Bronchial epithelial cell (primary cell): ENCODE data around the gene PEX14. TPM values are rescaled to one million over a fixed set of nuclear protein-coding genes. Genes with fewer than 3 reads are reported as not detected.
"Not testable (repeated sequence)": the region's sequence is repeated elsewhere in the genome, so short reads cannot be mapped to it uniquely, and the experiment has no call there.

Experiments used
- DNase-seq: peaks from one replicate; pipeline ENCODE4 v3.0.0-alpha.2; 2010; ENCODE audit warnings: low read depth
- FAIRE-seq: peaks from 2 replicates; lab custom pipeline; 2011; peaks lifted over from hg19 to GRCh38; lab: Jason Lieb, UNC
- H3K27me3 ChIP-seq: 2 replicates; pipeline ENCODE4 v1.5.1; 2011; ENCODE audit warnings: low read length; ENCODE audit not compliant: control insufficient read depth, insufficient read depth
- H3K36me3 ChIP-seq: 2 replicates; pipeline ENCODE4 v1.5.1; 2011; ENCODE audit warnings: low read length; ENCODE audit not compliant: control insufficient read depth, insufficient read depth
- H3K4me3 ChIP-seq: 2 replicates; pipeline ENCODE4 v1.5.1; 2011; ENCODE audit warnings: mild to moderate bottlenecking, low read depth, low read length, control low read depth
- total RNA-seq: library from RNA; depleted of rRNA; stranded (reverse); fragments of >200 nt; gene quantifications from 2 replicates; pipeline ENCODE4 v1.2.1, GENCODE V29; 2014
- TF ChIP-seq, protein P1 (sequence below): IDR thresholded peaks from 2 replicates; pipeline ENCODE4 v1.5.1; 2011; ENCODE audit warnings: mild to moderate bottlenecking, moderate library complexity, low read length, control low read depth, inconsistent platforms; ENCODE audit not compliant: insufficient read depth, severe bottlenecking

Gene PEX14
- total RNA-seq, 1 donor from 2014 or later, result 8.7 TPM

DNA sequence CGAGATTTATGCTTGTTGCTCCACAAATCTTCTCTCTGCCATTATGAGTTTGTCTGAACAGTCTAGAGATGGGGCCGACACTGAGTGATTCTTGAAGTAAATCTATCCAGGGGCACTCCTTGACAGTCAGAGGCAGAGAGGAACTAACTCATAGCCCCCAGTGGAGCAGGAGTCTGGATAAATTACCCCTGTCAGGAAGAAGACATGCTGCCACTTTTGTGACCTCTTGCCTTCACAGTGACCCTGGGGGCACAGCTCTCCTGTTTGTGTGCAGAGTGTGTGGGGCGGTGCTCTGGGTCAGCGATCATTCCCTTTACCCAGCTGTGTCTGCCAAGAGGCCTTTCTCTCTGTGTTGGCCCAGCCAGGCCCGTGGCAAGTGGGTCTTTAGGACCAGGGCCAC, 29.5 kb downstream of the PEX14 start:
- peaks cover 2% of the 10 kb centered on the region for H3K36me3 ChIP-seq
- no peak for DNase-seq
- FAIRE-seq, result no peak
- TF ChIP-seq, protein P1, sequence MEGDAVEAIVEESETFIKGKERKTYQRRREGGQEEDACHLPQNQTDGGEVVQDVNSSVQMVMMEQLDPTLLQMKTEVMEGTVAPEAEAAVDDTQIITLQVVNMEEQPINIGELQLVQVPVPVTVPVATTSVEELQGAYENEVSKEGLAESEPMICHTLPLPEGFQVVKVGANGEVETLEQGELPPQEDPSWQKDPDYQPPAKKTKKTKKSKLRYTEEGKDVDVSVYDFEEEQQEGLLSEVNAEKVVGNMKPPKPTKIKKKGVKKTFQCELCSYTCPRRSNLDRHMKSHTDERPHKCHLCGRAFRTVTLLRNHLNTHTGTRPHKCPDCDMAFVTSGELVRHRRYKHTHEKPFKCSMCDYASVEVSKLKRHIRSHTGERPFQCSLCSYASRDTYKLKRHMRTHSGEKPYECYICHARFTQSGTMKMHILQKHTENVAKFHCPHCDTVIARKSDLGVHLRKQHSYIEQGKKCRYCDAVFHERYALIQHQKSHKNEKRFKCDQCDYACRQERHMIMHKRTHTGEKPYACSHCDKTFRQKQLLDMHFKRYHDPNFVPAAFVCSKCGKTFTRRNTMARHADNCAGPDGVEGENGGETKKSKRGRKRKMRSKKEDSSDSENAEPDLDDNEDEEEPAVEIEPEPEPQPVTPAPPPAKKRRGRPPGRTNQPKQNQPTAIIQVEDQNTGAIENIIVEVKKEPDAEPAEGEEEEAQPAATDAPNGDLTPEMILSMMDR, result no peak
- no peak overlapping the region for H3K4me3 ChIP-seq
- no peaks in the 10 kb centered on the region for H3K27me3 ChIP-seq

DNA sequence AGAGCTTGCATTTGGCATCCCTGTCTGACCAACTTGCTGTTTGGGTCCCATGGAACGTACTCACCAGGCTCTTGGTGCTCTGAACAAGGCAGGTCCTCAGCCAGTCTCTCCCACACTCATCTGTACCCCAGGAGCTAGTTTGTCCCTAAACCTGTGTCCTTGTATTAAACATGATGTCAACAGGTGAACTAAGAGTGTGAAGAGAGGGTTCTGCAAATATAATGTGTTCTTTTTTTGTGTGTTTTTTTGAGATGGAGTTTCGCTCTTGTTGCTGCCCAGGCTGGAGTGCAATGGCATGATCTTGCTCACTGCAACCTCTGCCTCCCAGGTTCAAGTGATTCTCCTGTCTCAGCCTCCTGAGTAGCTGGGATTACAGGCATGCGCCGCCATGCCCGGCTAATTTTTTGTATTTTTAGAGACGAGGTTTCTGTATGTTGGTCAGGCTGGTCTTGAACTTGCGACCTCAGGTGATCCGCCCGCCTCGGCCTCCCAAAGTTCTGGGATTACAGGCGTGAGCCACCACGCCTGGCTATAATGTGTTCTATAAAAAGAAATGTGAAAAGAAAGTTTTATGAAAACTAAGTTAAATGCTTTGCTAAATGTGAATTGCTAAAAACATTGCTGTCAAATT, 31.4 kb downstream of the PEX14 start:
- FAIRE-seq, H3K4me3 ChIP-seq, H3K36me3 ChIP-seq, DNase-seq, H3K27me3 ChIP-seq: not testable (repeated sequence)

DNA sequence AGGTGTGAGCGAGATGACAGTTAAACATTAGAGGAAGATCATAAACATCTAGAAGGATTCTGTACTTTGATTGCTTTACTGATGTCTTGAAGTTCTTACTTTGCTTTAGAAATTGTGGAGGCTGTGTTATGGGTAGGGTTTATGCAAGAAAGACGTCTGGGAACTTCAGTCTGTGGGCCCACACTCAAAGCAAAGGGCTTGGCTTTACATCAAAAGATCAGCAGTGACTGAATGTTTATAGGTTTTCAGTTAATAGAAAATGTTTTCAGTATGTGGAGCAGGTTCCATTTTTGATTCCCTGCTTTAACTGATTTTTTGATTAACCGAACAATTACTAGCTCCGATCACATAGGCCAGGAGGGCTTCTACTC, 31.9 kb downstream of the PEX14 start:
- H3K4me3 ChIP-seq, result no peak overlapping the region
- TF ChIP-seq, protein P1, result no peak
- DNase-seq, result no peak
- no peak for FAIRE-seq
- no peaks in the 10 kb centered on the region for H3K27me3 ChIP-seq
- peaks cover 2% of the 10 kb centered on the region for H3K36me3 ChIP-seq

DNA sequence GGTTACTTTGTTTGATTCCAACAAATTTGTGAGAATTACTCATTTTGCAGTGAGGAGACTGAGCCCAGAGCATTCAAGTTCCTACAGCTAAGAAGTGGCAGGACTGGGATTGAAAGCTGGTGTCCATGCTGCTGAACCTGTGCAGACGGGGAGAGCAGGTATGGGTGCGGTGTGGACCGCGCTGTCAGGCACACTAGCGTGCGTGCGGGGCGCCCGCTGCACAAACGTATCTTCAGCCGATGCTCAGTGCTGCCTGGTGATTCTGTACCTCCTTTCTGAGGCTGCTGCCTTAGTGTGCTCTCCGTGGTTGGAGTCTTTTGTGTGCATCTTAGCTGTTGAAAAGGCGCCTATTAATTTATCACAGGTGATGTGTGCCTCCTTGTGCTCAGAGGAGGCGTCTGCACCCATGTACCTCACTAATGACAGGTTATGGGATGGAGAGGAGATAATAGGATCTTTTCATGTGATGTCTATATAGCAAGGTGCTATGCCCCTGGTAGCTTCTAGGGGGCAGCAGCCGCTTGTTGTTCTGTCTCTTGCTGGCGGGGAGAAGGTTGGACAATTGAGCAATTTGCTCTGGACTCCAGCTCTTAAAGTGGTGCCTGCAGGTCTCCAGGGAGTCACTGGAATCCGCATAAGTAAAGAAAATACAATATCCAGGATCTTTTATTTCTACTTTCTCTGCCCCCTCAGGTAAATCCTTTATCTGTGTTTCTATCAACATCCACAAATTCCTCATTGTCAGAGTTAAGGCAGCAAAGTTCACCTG, 32.5 kb downstream of the PEX14 start:
- no peak overlapping the region for H3K4me3 ChIP-seq
- FAIRE-seq (no peak), DNase-seq (peak; percentile 72)
- no peaks in the 10 kb centered on the region for H3K27me3 ChIP-seq
- H3K36me3 ChIP-seq, result peaks cover 2% of the 10 kb centered on the region
- TF ChIP-seq, protein P1, result peak; percentile 91

DNA sequence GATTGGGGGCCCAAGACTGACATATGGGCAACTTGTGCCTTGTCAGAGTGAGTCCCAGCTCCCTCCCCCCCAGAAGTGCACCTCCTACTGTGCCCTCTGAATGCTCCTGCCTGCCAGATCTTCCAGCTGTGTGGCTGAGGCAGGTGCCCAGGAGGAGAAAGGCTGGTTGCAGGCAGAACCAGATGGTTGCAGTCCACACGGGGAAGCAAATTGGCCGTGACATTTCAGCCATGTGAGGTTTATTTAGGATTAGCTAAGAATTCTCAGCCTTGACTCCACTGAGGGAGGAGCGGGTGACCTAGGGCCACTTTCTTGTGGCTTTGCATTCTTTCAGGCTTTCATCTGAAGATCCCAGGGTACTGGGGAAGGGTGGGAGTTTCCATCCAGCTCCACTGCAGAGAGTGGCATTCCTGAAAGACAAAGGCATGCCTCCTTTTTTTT, 33.8 kb downstream of the PEX14 start:
- FAIRE-seq, result no peak
- Histone ChIP-seq H3K4me3 (no peak overlapping the region), H3K36me3 (peaks cover 2% of the 10 kb centered on the region), H3K27me3 (no peaks in the 10 kb centered on the region)
- DNase-seq, result no peak
- TF ChIP-seq, protein P1, result no peak

DNA sequence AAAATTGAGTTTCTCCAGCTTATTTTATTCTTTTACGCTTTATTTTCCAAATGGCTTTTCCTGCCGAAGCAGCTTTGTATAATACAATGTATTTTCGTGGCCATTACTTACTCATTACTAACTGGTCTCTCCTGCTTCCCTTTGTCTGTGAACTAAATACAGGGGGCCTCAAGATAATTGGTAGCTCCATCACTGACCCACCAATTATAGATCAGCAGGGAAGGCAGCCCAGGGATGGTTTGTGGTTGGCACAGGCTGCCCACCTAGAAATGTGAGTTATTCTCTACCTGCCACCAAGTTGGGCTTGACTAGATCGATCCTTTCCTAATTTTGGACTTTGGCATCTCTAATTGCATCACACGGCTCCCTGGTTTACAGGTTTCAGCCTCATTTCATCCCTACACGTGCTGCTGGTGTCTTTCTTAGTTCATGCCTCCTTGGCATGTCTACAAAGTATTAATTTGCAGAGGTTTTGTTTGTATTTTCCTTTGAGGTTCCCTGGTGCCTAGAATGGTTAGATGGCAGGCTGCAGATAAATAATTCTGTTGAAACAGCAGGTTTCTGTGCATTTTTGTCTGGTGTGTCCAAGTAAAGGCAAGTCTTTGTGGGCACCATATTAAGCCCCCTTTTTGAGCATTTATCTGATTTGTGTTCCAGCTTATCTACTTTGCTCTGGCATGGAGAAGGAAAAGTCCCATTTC, 35.2 kb downstream of the PEX14 start:
- H3K36me3 ChIP-seq, result peaks cover 2% of the 10 kb centered on the region
- H3K4me3 ChIP-seq, result no peak overlapping the region
- no peak for FAIRE-seq
- TF ChIP-seq, protein P1, result no peak
- DNase-seq, result no peak
- H3K27me3 ChIP-seq, result no peaks in the 10 kb centered on the region
